ENCODE data around the gene TFAP2A.

The TFAP2A gene

DNA sequence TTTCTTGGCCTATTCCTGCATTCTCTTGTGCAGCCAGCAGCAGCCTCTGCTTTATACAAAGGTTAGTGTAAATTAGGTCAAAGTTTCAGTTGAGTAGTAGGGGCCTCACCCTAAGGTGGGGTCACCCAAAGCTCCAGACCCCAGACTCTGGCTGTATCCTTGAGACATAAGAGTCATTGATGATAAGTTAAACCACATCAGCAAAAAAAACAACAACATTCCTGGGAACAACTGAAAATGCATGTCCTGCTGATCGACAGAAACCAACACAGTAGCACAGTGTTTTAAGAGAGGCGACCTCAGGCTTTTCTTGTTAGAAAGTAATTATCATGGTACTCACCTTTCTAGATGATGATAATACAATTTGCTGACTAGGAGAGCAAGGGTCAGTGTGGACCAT is 52.6 kb downstream of the TFAP2A start:
- Histone ChIP-seq H3K27ac (no peak overlapping the region), H3K4me3 (no peak overlapping the region), H3K9ac (ENCODE audit: insufficient read length) (no peak overlapping the region), H3K9me3 (ENCODE audit: low read depth, low read length) (no peaks in the 10 kb centered on the region), H3K36me3 (ENCODE audit: insufficient read depth, low read length) (no peaks in the 10 kb centered on the region)
- TF ChIP-seq POLR2AphosphoS5 (IDR thresholded peaks at IDR 0.05; ENCODE audit: borderline replicate concordance, low read depth, low read length) = no peak
- no peak for DNase-seq (ENCODE audit: low read depth, low spot score)

GRCh38 chr6:10361428-10361827 is 53.4 kb downstream of the TFAP2A start:
- no peak overlapping the region for H3K9ac ChIP-seq (ENCODE audit: insufficient read length)
- H3K27ac ChIP-seq = no peak overlapping the region
- H3K36me3 ChIP-seq (ENCODE audit: insufficient read depth, low read length) = no peaks in the 10 kb centered on the region
- H3K4me3 ChIP-seq = no peak overlapping the region
- TF ChIP-seq EZH2 (IDR thresholded peaks at IDR 0.05) (no peak), POLR2AphosphoS5 (IDR thresholded peaks at IDR 0.05; ENCODE audit: borderline replicate concordance, low read depth, low read length) (no peak), FOXP2 (optimal IDR thresholded peaks at IDR 0.05; ENCODE audit: control extremely low read depth, extremely low read length, insufficient read depth) (no peak)
- H3K9me3 ChIP-seq (ENCODE audit: low read depth, low read length) = no peaks in the 10 kb centered on the region
- no peak for DNase-seq (ENCODE audit: low read depth, low spot score)

DNA sequence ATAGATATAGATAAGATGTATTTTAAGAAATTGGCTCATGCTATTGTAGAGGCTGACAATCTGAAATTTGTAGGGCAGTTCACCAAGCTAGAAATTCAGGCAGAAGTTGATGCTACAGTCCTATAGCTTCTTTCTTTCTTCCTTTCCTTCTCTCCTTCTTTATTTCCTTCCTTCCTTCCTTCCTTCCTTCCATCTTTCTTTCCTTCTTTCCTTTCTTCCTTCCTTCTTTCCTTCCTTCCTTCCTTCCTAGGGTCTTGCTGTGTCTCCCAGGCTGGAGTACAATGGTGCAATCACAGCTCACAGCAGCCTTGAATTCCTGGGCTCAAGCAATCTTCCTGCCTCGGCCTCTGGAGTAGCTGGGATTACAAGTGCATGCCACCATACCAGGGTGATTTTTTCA is 55.3 kb downstream of the TFAP2A start:
- Histone ChIP-seq H3K4me3 (no peak overlapping the region), H3K36me3 (ENCODE audit: insufficient read depth, low read length) (no peaks in the 10 kb centered on the region), H3K27ac (no peak overlapping the region), H3K9me3 (ENCODE audit: low read depth, low read length) (no peaks in the 10 kb centered on the region), H3K9ac (ENCODE audit: insufficient read length) (no peak overlapping the region)
- DNase-seq (ENCODE audit: low read depth, low spot score) = peak; percentile 8
- TF ChIP-seq EZH2 (IDR thresholded peaks at IDR 0.05) (no peak), POLR2AphosphoS5 (IDR thresholded peaks at IDR 0.05; ENCODE audit: borderline replicate concordance, low read depth, low read length) (no peak)

GRCh38 chr6:10355115-10355702 is 59.7 kb downstream of the TFAP2A start:
- Histone ChIP-seq H3K9me3 (ENCODE audit: low read depth, low read length) (no peaks in the 10 kb centered on the region), H3K4me3 (no peak overlapping the region), H3K36me3 (ENCODE audit: insufficient read depth, low read length) (no peaks in the 10 kb centered on the region), H3K27ac (no peak overlapping the region), H3K9ac (ENCODE audit: insufficient read length) (no peak overlapping the region)
- DNase-seq (ENCODE audit: low read depth, low spot score) = no peak
- TF ChIP-seq POLR2AphosphoS5 (IDR thresholded peaks at IDR 0.05; ENCODE audit: borderline replicate concordance, low read depth, low read length) (no peak), FOXP2 (optimal IDR thresholded peaks at IDR 0.05; ENCODE audit: control extremely low read depth, extremely low read length, insufficient read depth) (no peak), EZH2 (IDR thresholded peaks at IDR 0.05) (no peak)

DNA sequence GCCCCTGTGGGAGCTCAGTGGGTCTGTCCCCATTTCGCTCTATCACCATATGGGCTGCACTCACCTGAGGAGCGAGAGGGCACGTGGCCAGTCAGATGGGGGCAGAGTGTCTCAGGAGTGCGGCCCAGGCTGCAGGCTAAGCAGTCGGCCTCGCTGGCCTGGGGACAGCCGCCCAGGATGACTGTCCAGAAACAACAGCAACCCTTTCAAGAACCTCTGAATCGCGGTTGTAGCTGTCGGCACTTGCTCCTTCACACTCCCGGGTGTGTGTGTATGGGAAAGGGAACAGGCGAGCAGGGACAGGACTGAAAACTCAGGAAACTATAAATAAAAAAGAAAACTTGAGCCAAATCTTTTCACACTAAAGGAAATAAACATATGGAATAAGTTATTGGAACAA is 63.1 kb downstream of the TFAP2A start:
- TF ChIP-seq POLR2AphosphoS5 (IDR thresholded peaks at IDR 0.05; ENCODE audit: borderline replicate concordance, low read depth, low read length) (no peak), FOXP2 (optimal IDR thresholded peaks at IDR 0.05; ENCODE audit: control extremely low read depth, extremely low read length, insufficient read depth) (no peak), EZH2 (IDR thresholded peaks at IDR 0.05) (no peak)

DNA sequence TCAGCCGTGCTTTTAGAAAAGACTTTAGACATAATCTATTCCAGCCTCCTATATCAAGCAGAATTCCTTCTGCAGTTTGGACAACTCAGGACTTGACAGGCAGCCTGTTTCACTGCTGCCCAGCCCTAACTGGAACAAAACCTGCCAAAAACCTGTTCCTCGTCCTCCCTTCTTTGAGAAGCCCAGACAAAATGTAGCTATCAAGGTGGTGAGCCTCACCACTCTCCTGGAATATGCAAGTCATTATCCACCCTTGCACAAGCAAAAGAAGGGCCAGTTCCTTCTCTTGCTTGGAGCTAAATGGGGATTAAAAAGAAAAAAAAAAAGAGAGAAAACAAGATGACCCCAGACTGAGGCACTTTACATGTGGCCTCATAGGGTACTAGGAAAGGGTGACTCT is 64.2 kb downstream of the TFAP2A start:
- Histone ChIP-seq H3K9me3 (ENCODE audit: low read depth, low read length) (no peaks in the 10 kb centered on the region), H3K4me3 (no peak overlapping the region), H3K36me3 (ENCODE audit: insufficient read depth, low read length) (no peaks in the 10 kb centered on the region), H3K9ac (ENCODE audit: insufficient read length) (no peak overlapping the region), H3K27ac (no peak overlapping the region)
- DNase-seq (ENCODE audit: low read depth, low spot score) = no peak
- no peak for TF ChIP-seq EZH2 (IDR thresholded peaks at IDR 0.05)
- no peak for TF ChIP-seq POLR2AphosphoS5 (IDR thresholded peaks at IDR 0.05; ENCODE audit: borderline replicate concordance, low read depth, low read length)
- no peak for TF ChIP-seq FOXP2 (optimal IDR thresholded peaks at IDR 0.05; ENCODE audit: control extremely low read depth, extremely low read length, insufficient read depth)

More for the DNA sequence above, 63.1 kb downstream of the TFAP2A start:
- Histone ChIP-seq H3K9ac (ENCODE audit: insufficient read length) (no peak overlapping the region), H3K36me3 (ENCODE audit: insufficient read depth, low read length) (no peaks in the 10 kb centered on the region), H3K9me3 (ENCODE audit: low read depth, low read length) (no peaks in the 10 kb centered on the region), H3K27ac (no peak overlapping the region), H3K4me3 (no peak overlapping the region)
- no peak for DNase-seq (ENCODE audit: low read depth, low spot score)

DNA sequence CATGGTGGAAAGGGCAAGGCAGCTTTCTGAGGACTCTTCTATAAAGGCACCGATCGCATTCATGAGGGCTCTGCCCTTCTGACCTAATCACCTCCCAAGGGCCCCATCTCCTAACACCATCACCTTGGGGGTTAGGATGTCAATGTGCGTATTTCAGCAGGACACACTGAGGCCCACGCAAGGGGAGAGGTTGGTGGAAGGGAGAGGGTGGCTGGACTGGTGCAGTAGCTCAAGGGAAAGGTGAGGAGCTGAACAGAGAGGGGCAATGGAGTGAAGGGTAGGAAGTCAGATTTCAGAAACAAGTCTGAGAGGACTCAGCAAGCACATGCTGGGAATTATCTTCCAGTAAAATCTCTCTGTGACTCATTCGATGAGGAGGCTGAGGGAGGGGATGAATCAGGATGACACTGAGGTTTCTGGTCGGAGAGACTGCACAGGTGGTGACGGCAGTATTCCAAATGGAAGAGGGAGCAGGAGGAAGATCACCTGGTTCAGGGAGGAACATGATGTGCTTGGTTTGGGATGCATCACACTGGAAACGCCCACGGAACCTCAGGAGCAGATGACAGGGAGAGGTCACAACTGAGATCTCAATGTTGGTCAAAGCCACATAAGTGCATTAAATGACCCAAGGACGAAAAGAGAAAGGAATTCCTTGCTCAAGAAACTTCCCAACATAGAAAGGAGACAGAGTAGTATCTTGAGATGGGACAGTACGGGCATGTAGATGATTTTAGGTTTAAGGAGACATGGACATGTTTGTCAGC is 67.1 kb downstream of the TFAP2A start:
- TF ChIP-seq FOXP2 (optimal IDR thresholded peaks at IDR 0.05; ENCODE audit: control extremely low read depth, extremely low read length, insufficient read depth) (no peak), EZH2 (IDR thresholded peaks at IDR 0.05) (no peak), POLR2AphosphoS5 (IDR thresholded peaks at IDR 0.05; ENCODE audit: borderline replicate concordance, low read depth, low read length) (no peak)
- Histone ChIP-seq H3K27ac (no peak overlapping the region), H3K9ac (ENCODE audit: insufficient read length) (no peak overlapping the region), H3K36me3 (ENCODE audit: insufficient read depth, low read length) (no peaks in the 10 kb centered on the region), H3K9me3 (ENCODE audit: low read depth, low read length) (no peaks in the 10 kb centered on the region), H3K4me3 (no peak overlapping the region)
- DNase-seq (ENCODE audit: low read depth, low spot score) = no peak
